NCI-H82 (cell line): ENCODE results near the gene AARSD1.
A peak's percentile ranks its signal among the peaks of the same experiment; 100 is the strongest.
"Not testable (repeated sequence)": the region's sequence is repeated elsewhere in the genome, so short reads cannot be mapped to it uniquely, and the experiment has no call there.

Source experiments
- DNase-seq: peaks from one replicate; lab custom pipeline; 2025; lab: John Stamatoyannopoulos, UW

AARSD1 gene

GRCh38 chr17:42964161-42964932 is at the start of gene AARSD1:
Gene AARSD1 (minus strand): TSS chr17:42964454. CDS start chr17:42964440, 14 bp downstream.
- DNase-seq, result peak; percentile 95

GRCh38 chr17:43013296-43013695 is 49.0 kb upstream of the AARSD1 start:
- DNase-seq, result no peak

GRCh38 chr17:43011728-43012472 is 47.6 kb upstream of the AARSD1 start:
- DNase-seq, result no peak

- no peak for DNase-seq
Observed at GRCh38 chr17:43010667-43011308, 46.5 kb upstream of the AARSD1 start.

- peak; percentile 85 for DNase-seq
Observed at GRCh38 chr17:43006639-43007551, 42.6 kb upstream of the AARSD1 start, which contains the start of gene IFI35. Gene IFI35 (plus strand): TSS chr17:43006784. CDS start chr17:43006948, 164 bp downstream.

GRCh38 chr17:43003542-43004172 is 39.4 kb upstream of the AARSD1 start:
- DNase-seq, result peak; percentile 56

- not testable (repeated sequence) for DNase-seq
Observed at GRCh38 chr17:43000894-43001293, 36.6 kb upstream of the AARSD1 start.

- DNase-seq, result no peak
Observed at GRCh38 chr17:42999003-42999525, 34.8 kb upstream of the AARSD1 start.

- peak; percentile 100 for DNase-seq
Observed at GRCh38 chr17:42997984-42998938, 34.0 kb upstream of the AARSD1 start, which contains the start of gene RPL27. Gene RPL27 (plus strand): TSS chr17:42998419. CDS start chr17:42998751, 332 bp downstream.

- peak; percentile 77 for DNase-seq
Observed at GRCh38 chr17:42997390-42997983, 33.2 kb upstream of the AARSD1 start.

- not testable (repeated sequence) for DNase-seq
Observed at GRCh38 chr17:42993913-42994312, 29.7 kb upstream of the AARSD1 start.

- no peak for DNase-seq
Observed at GRCh38 chr17:42992872-42993271, 28.6 kb upstream of the AARSD1 start.

GRCh38 chr17:42991471-42991870 is 27.2 kb upstream of the AARSD1 start:
- no peak for DNase-seq

- no peak for DNase-seq
Observed at GRCh38 chr17:42989726-42990652, 25.7 kb upstream of the AARSD1 start.

- DNase-seq, result no peak
Observed at GRCh38 chr17:42989141-42989540, 24.9 kb upstream of the AARSD1 start.

- no peak for DNase-seq
Observed at GRCh38 chr17:42985225-42985624, 21.0 kb upstream of the AARSD1 start.

- DNase-seq, result no peak
Observed at GRCh38 chr17:42982266-42982665, 18.0 kb upstream of the AARSD1 start.
